Epithelial cell of proximal tubule (primary cell): ENCODE measurements around the gene NFATC2IP. TPM values are rescaled to one million over a fixed set of nuclear protein-coding genes. Genes with fewer than 3 reads are reported as not detected.
A peak's percentile ranks its signal among the peaks of the same experiment; 100 is the strongest.

Experiments used
- DNase-seq: peaks from one replicate; pipeline ENCODE4 v3.0.0-alpha.2; 2011; ENCODE audit warnings: low read depth
- H3K4me3 ChIP-seq: 2 replicates; pipeline ENCODE4 v1.5.1; 2011; ENCODE audit warnings: low read depth, mild to moderate bottlenecking, low read length
- CTCF ChIP-seq: conservative IDR thresholded peaks from 2 replicates; pipeline ENCODE4 v1.5.1; 2012; ENCODE audit warnings: low read depth, mild to moderate bottlenecking, low read length
- total RNA-seq: library from RNA; depleted of rRNA; stranded (reverse); fragments of >200 nt; gene quantifications from 2 replicates; pipeline ENCODE4 v1.2.3, GENCODE V29; 2015

Gene NFATC2IP
- total RNA-seq, 1 donor from 2014 or later = 35.1 TPM

GRCh38 chr16:29009050-29009837 is 58.5 kb downstream of the NFATC2IP start:
- no peak for DNase-seq
- no peak overlapping the region for H3K4me3 ChIP-seq
- TF ChIP-seq CTCF = no peak

- no peak overlapping the region for H3K4me3 ChIP-seq
- DNase-seq = no peak
- no peak for TF ChIP-seq CTCF
These were observed 59.1 kb downstream of the NFATC2IP start for GRCh38 chr16:29009838-29010166.

GRCh38 chr16:29011112-29011511 is 60.4 kb downstream of the NFATC2IP start:
- no peak for DNase-seq
- peak; percentile 22 for TF ChIP-seq CTCF
- no peak overlapping the region for H3K4me3 ChIP-seq

GRCh38 chr16:29011851-29012250 is 61.1 kb downstream of the NFATC2IP start:
- TF ChIP-seq CTCF = no peak
- DNase-seq = no peak
- H3K4me3 ChIP-seq = no peak overlapping the region

GRCh38 chr16:29012913-29013553 is 62.3 kb downstream of the NFATC2IP start:
- H3K4me3 ChIP-seq = no peak overlapping the region
- no peak for TF ChIP-seq CTCF
- no peak for DNase-seq

GRCh38 chr16:29014561-29015069 is 63.9 kb downstream of the NFATC2IP start:
- H3K4me3 ChIP-seq = no peak overlapping the region
- no peak for TF ChIP-seq CTCF
- no peak for DNase-seq

Other genes starting within 250 kb of the NFATC2IP start
- 178 and 287 TPM in 2 replicates for gene EIF3C, start 239.5 kb upstream of the NFATC2IP start, total RNA-seq
- not detected in 2 replicates for gene NPIPB9, start 199.2 kb upstream of the NFATC2IP start, total RNA-seq
- gene ATXN2L, start 127.9 kb upstream of the NFATC2IP start, total RNA-seq = 51.1 and 79.0 TPM in 2 replicates
- 174 and 250 TPM in 2 replicates for gene TUFM, start 104.6 kb upstream of the NFATC2IP start, total RNA-seq
- gene SH2B1, start 87.1 kb upstream of the NFATC2IP start, total RNA-seq = 22.4 and 23.4 TPM in 2 replicates
- gene ATP2A1, start 72.4 kb upstream of the NFATC2IP start, total RNA-seq = 0.14 and 0.92 TPM in 2 replicates
- 35.2 and 40.8 TPM in 2 replicates for gene RABEP2, start 25.7 kb upstream of the NFATC2IP start, total RNA-seq
- 0.07 TPM in 1 of 2 replicates, not detected in the other for gene CD19, start 19.0 kb upstream of the NFATC2IP start, total RNA-seq
- 51.7 and 58.1 TPM in 2 replicates for gene SPNS1, start 23.8 kb downstream of the NFATC2IP start, total RNA-seq
- 2.0 and 2.1 TPM in 2 replicates for gene LAT, start 34.1 kb downstream of the NFATC2IP start, total RNA-seq